Astrocyte of the spinal cord (primary cell): ENCODE results near the gene PLCB4.

Experiments
- DNase-seq: peaks from one replicate; pipeline ENCODE4 v3.0.0; 2011; ENCODE audit warnings: low read depth, low spot score
- H3K4me3 ChIP-seq: 2 replicates; pipeline ENCODE4 v1.5.1; 2011; ENCODE audit warnings: low read depth, mild to moderate bottlenecking, low read length, moderate library complexity
- in situ Hi-C: cut with HindIII; loops from 2 replicates; pipeline ENCODE4 v1.10.0; 2017; ENCODE audit warnings: low sequenced_read_pairs
- TF ChIP-seq, protein P1 (sequence below): IDR thresholded peaks from 2 replicates; pipeline ENCODE4 v1.5.1; 2012; ENCODE audit warnings: low read depth, mild to moderate bottlenecking, low read length, inconsistent platforms

Gene PLCB4

DNA sequence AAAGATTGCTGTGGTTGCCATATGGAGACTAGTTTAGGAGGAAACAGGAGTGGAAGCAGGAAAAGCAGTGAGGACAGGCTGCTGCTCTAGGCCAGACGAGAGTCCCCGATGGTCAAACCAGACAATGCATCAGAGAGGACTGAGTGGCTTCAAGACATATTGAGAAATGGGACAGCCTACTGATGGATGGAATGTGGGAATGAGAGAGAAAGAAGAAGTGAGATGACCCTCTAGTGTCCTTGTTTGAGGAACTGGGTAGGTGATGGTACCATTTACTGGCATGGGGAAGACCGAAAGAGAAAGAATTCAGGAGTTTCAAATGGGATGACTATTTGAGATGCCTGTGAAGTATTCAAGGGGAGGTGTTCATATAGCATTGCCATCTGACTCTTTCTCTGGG lies 333.7 kb downstream of the PLCB4 start:
- TF ChIP-seq, protein P1, sequence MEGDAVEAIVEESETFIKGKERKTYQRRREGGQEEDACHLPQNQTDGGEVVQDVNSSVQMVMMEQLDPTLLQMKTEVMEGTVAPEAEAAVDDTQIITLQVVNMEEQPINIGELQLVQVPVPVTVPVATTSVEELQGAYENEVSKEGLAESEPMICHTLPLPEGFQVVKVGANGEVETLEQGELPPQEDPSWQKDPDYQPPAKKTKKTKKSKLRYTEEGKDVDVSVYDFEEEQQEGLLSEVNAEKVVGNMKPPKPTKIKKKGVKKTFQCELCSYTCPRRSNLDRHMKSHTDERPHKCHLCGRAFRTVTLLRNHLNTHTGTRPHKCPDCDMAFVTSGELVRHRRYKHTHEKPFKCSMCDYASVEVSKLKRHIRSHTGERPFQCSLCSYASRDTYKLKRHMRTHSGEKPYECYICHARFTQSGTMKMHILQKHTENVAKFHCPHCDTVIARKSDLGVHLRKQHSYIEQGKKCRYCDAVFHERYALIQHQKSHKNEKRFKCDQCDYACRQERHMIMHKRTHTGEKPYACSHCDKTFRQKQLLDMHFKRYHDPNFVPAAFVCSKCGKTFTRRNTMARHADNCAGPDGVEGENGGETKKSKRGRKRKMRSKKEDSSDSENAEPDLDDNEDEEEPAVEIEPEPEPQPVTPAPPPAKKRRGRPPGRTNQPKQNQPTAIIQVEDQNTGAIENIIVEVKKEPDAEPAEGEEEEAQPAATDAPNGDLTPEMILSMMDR = no peak
- in situ Hi-C loops = no loop called here
- no peak overlapping the region for H3K4me3 ChIP-seq
- DNase-seq = no peak

DNA sequence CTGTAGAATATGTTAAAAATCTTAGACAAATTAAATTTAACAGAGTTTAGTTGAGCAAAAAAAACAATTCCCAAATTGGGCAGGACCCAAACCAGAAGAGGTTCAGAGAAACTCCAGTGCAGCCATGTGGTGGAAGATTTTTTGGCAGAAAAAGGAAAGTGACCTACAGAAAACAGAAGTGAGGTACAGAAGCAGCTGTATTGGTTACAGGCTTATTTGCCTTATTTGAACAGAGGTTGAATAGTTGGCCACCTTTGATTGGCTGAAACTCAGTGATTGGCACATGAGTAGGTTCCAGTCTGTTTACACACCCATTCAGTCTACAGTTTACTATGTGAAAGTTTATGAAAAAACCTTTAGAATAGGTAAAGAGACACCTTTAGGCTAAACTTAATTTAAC lies 334.6 kb downstream of the PLCB4 start:
- no peak overlapping the region for H3K4me3 ChIP-seq
- in situ Hi-C loops = no loop called here
- no peak for DNase-seq
- TF ChIP-seq, protein P1 = no peak

DNA sequence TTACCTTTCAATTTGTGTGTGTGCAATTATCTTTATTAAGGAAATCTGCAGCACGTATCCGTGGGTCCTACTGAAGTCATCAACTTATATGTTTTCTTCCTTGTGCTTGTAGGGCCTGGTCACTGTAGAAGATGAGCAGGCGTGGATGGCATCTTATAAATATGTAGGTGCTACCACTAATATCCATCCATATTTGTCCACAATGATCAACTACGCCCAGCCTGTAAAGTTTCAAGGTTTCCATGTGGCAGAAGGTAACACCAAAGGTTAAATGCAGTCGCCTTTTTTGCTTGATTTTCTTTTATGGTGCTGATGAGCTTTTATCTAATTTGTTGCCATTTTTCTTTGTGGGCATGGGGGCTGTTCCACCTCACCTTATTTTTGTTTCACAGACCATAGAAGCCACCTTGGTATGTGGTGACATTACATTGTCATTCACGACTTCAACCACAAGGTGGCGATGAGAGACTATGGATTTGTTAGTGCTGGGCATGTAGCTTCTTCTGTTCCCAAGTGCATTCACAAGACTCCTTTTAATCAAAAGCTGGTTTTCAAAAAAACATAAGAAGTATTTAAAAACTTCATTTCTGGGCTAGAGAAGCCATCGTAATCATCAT lies 339.0 kb downstream of the PLCB4 start:
- TF ChIP-seq, protein P1 = peak; percentile 70
- in situ Hi-C loops = no loop called here
- peak; percentile 77 for DNase-seq

DNA sequence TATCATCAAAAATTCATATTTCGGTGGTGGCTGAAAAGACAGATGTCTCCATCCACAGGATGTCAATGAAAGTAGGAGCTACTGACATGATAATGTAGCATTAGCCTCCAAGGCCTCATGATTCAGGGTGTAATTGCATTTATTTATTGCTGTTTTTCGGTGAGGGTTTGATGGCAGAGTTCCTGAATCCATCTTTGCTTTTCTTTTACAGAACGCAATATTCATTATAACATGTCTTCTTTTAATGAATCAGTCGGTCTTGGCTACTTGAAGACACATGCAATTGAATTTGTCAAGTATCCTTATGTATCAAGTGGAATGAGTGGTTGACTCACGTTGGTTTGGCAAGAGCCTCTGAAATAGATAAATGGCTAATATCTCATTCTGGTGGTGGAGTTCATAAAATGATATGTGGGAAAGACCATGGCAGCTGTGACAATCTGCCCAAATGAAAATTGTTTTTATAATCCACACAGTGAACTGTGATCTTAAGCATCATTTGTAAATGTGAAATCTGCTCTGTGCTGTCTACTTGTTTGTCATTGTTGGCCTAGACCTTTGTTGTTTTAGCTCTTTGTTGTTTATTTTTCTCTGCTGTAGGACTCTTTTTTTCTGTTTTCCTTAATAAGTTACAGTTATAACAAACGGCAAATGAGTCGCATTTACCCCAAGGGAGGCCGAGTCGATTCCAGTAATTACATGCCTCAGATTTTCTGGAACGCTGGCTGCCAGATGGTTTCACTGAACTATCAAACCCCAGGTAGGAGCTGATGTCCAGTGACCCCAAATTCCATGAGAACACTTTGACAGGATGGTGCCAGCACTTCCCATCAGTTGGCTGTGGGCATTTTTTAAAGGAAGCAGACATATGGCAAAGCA lies 339.8 kb downstream of the PLCB4 start:
- no peak overlapping the region for H3K4me3 ChIP-seq
- TF ChIP-seq, protein P1 = no peak
- DNase-seq = peak; percentile 72

More for the DNA sequence above, 339.0 kb downstream of the PLCB4 start:
- no peak overlapping the region for H3K4me3 ChIP-seq

DNA sequence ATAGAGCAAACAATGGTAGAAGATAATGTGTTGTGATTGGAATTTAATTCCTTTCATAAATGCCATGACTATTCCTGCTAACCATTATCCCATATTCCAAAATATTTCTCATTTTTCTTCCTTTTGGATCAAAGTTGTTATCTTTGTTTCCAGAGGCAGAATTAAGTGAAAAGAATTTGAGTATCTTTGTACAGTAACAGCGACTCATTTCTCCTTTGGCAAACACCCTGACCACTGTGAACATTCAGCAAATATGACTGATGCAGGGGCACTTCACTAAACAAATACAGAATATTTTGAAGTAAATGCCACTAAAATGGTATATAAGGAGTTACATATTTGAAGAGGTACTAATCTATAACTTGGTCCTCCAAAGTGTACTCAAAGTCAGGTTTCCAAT lies 340.5 kb downstream of the PLCB4 start:
- TF ChIP-seq, protein P1 = no peak
- peak; percentile 52 for DNase-seq
- H3K4me3 ChIP-seq = no peak overlapping the region
- in situ Hi-C loops = no loop called here

More for the DNA sequence above, 339.8 kb downstream of the PLCB4 start:
- in situ Hi-C loops = no loop called here

DNA sequence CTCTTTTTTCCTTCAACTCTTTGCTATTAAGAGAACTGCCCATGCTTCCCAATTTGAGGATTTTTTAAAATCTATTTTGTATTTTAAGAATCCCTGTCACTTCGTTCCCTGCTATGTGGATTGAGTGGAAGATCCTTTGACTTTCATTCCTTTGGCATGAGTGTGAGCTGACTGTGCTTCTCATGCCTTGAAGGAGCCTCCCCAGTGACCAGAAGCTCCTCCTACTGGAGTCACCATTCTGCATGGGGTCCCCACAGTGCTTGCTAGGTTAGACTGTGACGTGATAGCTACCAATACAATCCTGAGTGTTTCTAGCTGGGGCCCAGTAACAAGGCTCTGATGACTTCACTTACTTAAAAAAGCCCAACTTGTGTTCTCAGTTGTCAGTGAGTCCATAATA lies 341.1 kb downstream of the PLCB4 start:
- H3K4me3 ChIP-seq = no peak overlapping the region
- in situ Hi-C loops = no loop called here
- DNase-seq = peak; percentile 91
- TF ChIP-seq, protein P1 = no peak
